Ovary (tissue), 9 donors: ENCODE data around the gene CXorf58. TPM values are rescaled to one million over a fixed set of nuclear protein-coding genes. Genes with fewer than 3 reads are reported as not detected.

Experiments used
- DNase-seq, 5 donors: peaks; one replicate each; pipeline ENCODE4 v3.0.0-alpha.2; 2019 to 2020
- H3K27ac ChIP-seq, 2 donors: fragments of 200-600 bp; one replicate each; pipeline versions ENCODE4 v1.5.1 to v1.8.0; 2019 to 2022
- H3K27me3 ChIP-seq: fragments of 200-600 bp; one replicate; pipeline ENCODE4 v1.8.0; 2022
- H3K36me3 ChIP-seq: fragments of 200-600 bp; sonication (generic); one replicate; pipeline ENCODE4 v1.5.1; 2019
- H3K4me1 ChIP-seq: one replicate; pipeline ENCODE4 v1.8.1; 2013; ENCODE audit warnings: mild to moderate bottlenecking, moderate library complexity; ENCODE audit not compliant: insufficient read depth
- H3K4me3 ChIP-seq: fragments of 200-600 bp; sonication (generic); one replicate; pipeline ENCODE4 v1.5.1; 2017
- H3K9me3 ChIP-seq, 2 donors: fragments of 200-600 bp in 1 of 2; sonication (generic) in 1 of 2; one replicate each; pipeline versions ENCODE4 v1.5.1 to v1.8.1; 2013 to 2019; ENCODE audit warnings: mild to moderate bottlenecking in 1 of 2, moderate library complexity in 1 of 2
- EP300 ChIP-seq: sonication (generic); formaldehyde crosslinking; IDR thresholded peaks from one replicate; pipeline ENCODE4 v1.6.1; 2017; ENCODE audit warnings: antibody characterized with exemption
- POLR2A ChIP-seq: fragments of 450-650 bp; IDR thresholded peaks from one replicate; pipeline ENCODE4 v1.6.1; 2017; ENCODE audit warnings: antibody characterized with exemption, mild to moderate bottlenecking, moderate library complexity
- WGBS, 3 donors: extraction: QIAGEN DNeasy Blood & Tissue Kit in 1 of 3; methylation state at CpG; one replicate each; pipeline versions ENCODE4 v1.1.5 to v1.1.7; 2013 to 2017; 5-methylcytosine and 5-hydroxymethylcytosine counted together
- intact Hi-C, 4 donors: fragments of 100-400 bp; cut with DNase I; formaldehyde crosslinking; loops; one replicate each; pipeline versions ENCODE4 v1.11.0 to v1.15.1; 2022 to 2023
- polyA plus RNA-seq, 2 donors: library from polyadenylated mRNA; stranded (reverse); fragments of 200-250 nt in 1 of 2; fragments of 350-450 nt in 1 of 2; fragmentation: Illumina TruSeq in 1 of 2; extraction: RNeasy Lipid Tissue Mini Kit (QIAGEN cat#74804) in 1 of 2; gene quantifications; one replicate each; pipeline ENCODE4 v1.2.3, GENCODE V29; 2013 to 2014
- total RNA-seq, 7 donors: library from RNA; depleted of rRNA in 2 of 7; stranded (reverse); fragments of >200 nt in 2 of 7; fragmentation: NEBNext Ultra II Directional in 3 of 7; extraction: Animal tissue kit (Norgen Biotek cat#: 25700) in 3 of 7; gene quantifications; one replicate each; pipeline versions ENCODE4 v1.1.0 to v1.2.4, GENCODE V29; 2016 to 2023
- TF ChIP-seq, protein P1 (sequence below), 3 donors: fragments of 450-650 bp in 2 of 3; fragments of 200-600 bp in 1 of 3; IDR thresholded peaks; one replicate each; pipeline versions ENCODE4 v1.5.1 to v1.8.0; 2016 to 2022; ENCODE audit warnings: antibody characterized with exemption in 3 of 3, mild to moderate bottlenecking in 1 of 3
- donor health status: DM: no; HTN: no; CAD: no; lungs with moderate emphysema.
- donor health status: DM: no; HTN: no; CAD: no.
- donor health status: Bipolar disorder and iron deficiency.
- donor health status: DM: yes; HTN: yes; CAD: no.
- donor health status: DM: no; HTN: no; CAD: no.
- donor health status: DM: yes; HTN: yes; CAD: no.

CXorf58 gene
- total and polyA plus RNA-seq, 9 donors: 0.04 to 0.72 (median 0.22) TPM; not detected in 5

DNA sequence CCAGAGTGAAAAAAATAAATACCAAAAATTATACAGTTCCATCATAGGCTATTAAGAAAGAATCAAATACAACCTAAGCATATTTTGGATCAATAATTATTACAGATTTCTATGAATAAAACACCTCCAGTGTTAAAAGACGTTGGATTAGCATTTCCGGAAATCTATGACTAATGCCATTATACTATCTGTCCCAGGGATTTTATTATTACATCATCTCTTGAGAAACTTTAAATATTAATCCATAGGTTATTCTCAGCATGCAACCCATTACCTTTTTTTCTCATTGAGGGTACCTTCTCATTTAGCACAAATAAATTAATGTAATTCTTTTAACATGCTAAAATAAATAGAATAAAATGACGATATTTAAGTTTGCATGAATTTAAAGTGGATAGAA lies 44.6 kb downstream of the CXorf58 start:
- intact Hi-C loops: no loop called here
- no peak for DNase-seq

DNA sequence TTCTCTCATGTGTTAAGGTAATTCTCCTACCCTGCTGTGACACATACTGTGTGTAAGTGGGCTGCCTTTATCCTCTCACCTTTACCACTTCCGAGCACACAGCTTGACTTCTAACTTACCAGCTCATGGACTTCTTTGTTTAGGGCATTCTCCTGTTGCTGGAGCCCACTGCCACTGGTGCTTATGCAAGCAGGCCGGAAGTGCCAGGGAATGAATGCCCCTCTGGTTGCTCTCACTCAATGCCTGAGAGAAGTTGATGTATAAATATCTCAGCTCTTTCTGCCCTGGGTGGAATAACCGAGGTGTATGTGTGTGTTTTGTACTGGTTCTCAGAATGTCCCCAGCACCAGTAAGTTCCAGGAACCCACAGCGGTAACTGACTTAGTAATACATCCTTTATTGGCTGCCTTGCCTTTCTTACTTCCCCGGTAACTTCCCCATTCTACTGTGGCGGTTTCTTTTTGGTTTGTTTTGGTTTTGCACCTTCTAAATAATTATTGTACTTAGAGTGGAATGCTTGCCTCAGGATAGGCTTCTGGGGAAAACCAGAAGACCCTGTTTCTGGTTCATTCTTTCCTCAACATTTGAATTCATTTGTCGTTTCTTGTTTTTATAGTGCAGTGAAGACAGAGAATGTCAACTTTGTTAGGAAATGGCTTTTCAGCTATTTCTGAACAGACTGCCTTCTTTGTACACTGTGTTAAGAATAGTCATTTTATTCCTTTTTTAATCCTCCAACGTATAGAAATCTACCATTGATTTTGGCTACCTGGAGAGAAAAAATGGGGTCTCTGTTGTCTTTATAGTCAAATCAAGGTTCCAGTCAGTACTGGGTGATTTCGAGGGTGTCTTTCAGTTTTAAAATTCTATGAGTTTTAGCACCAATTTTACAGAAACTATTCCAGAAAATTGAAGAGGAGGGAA lies 45.4 kb downstream of the CXorf58 start:
- no peaks in the 10 kb centered on the region for H3K27me3 ChIP-seq
- DNase-seq: no peak
- intact Hi-C loops: no loop called here
- H3K4me1 ChIP-seq: no peaks in the 10 kb centered on the region
- 38 to 53% (median 45%) methylated on average over 9 of the region's 9 CpGs for WGBS, 3 donors
- no peaks in the 10 kb centered on the region for H3K9me3 ChIP-seq
- H3K27ac ChIP-seq: no peak overlapping the region
- no peaks in the 10 kb centered on the region for H3K36me3 ChIP-seq
- H3K4me3 ChIP-seq: no peak overlapping the region
- TF ChIP-seq EP300 (no peak), POLR2A (no peak)
- TF ChIP-seq, protein P1, sequence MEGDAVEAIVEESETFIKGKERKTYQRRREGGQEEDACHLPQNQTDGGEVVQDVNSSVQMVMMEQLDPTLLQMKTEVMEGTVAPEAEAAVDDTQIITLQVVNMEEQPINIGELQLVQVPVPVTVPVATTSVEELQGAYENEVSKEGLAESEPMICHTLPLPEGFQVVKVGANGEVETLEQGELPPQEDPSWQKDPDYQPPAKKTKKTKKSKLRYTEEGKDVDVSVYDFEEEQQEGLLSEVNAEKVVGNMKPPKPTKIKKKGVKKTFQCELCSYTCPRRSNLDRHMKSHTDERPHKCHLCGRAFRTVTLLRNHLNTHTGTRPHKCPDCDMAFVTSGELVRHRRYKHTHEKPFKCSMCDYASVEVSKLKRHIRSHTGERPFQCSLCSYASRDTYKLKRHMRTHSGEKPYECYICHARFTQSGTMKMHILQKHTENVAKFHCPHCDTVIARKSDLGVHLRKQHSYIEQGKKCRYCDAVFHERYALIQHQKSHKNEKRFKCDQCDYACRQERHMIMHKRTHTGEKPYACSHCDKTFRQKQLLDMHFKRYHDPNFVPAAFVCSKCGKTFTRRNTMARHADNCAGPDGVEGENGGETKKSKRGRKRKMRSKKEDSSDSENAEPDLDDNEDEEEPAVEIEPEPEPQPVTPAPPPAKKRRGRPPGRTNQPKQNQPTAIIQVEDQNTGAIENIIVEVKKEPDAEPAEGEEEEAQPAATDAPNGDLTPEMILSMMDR (IDR thresholded peaks at IDR 0.05): no peak

More for the DNA sequence above, 44.6 kb downstream of the CXorf58 start:
- no peaks in the 10 kb centered on the region for H3K36me3 ChIP-seq
- no peaks in the 10 kb centered on the region for H3K9me3 ChIP-seq
- H3K4me1 ChIP-seq: no peaks in the 10 kb centered on the region
- H3K27ac ChIP-seq: no peak overlapping the region
- no peaks in the 10 kb centered on the region for H3K27me3 ChIP-seq
- WGBS, 3 donors: 65 to 71% (median 70%) methylated on average over 3 of the region's 3 CpGs
- TF ChIP-seq, protein P1 (IDR thresholded peaks at IDR 0.05): no peak
- TF ChIP-seq EP300: no peak
- no peak for TF ChIP-seq POLR2A
- H3K4me3 ChIP-seq: no peak overlapping the region

DNA sequence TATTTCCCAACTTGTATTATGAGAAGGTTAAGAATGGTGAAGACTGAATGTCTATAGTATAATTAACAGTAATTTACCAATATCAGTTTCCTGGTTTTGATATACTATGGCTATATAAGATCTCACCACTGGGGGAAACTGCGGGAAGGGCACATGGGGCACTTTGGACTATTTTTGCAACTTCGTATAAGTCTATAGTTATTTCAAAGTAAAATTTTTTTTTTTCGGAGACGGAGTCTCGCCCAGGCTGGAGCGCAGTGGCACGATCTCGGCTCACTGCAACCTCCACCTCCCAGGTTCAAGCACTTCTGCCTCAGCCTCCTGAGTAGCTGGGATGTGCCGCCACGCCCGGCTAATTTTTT lies 46.1 kb downstream of the CXorf58 start:
- Histone ChIP-seq H3K4me1 (no peaks in the 10 kb centered on the region), H3K27me3 (no peaks in the 10 kb centered on the region), H3K4me3 (no peak overlapping the region), H3K9me3 (no peaks in the 10 kb centered on the region), H3K36me3 (no peaks in the 10 kb centered on the region), H3K27ac (no peak overlapping the region)
- intact Hi-C loops: no loop called here
- 88 to 90% (median 89%) methylated on average over 11 of the region's 11 CpGs for WGBS, 3 donors
- DNase-seq: no peak
- TF ChIP-seq EP300 (no peak), POLR2A (no peak)
- TF ChIP-seq, protein P1 (IDR thresholded peaks at IDR 0.05): no peak

DNA sequence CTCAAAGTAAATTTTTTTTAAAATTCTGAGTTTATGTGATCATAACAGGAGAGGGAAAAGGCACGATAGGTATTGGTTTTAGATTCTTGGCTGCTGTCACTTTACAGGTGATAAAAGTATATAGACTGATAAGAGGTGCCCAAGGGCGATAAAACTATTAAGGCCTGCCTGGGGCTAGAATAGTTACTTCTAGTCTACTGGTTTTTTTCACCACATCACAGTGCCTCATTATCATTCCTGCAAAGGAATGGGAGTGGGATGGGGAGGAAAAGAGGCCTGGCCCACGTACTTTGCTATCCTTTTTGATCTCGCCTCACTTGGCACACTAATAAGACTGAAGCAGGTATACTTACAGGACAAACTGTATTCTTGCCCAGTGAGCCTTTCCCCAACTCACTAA lies 46.6 kb downstream of the CXorf58 start:
- Histone ChIP-seq H3K27ac (no peak overlapping the region), H3K9me3 (no peaks in the 10 kb centered on the region), H3K27me3 (no peaks in the 10 kb centered on the region), H3K36me3 (no peaks in the 10 kb centered on the region), H3K4me3 (no peak overlapping the region), H3K4me1 (no peaks in the 10 kb centered on the region)
- TF ChIP-seq, protein P1 (IDR thresholded peaks at IDR 0.05): no peak
- no peak for TF ChIP-seq POLR2A
- TF ChIP-seq EP300: no peak
- DNase-seq: no peak
- WGBS, 3 donors: 67 to 78% (median 67%) methylated on average over 4 of the region's 4 CpGs
- intact Hi-C loops: no loop called here
